OCI-LY1 (cell line): ENCODE results near the gene ARL15.

Experiments used
- H2AFZ ChIP-seq: fragments of 200-600 bp; sonication (generic), shearing (Covaris generic); 2 replicates; pipeline ENCODE4 v1.6.0; 2014; ENCODE audit warnings: antibody characterized with exemption, mild to moderate bottlenecking, low read length
- H3F3A ChIP-seq: fragments of 200-600 bp; sonication (generic), shearing (Covaris generic); 2 replicates; pipeline ENCODE4 v1.6.0; 2014; ENCODE audit warnings: mild to moderate bottlenecking, antibody characterized with exemption, low read length, moderate library complexity; ENCODE audit not compliant: insufficient read depth
- H3K27ac ChIP-seq: fragments of 200-600 bp; sonication (generic); 2 replicates; pipeline ENCODE4 v1.5.1; 2014; ENCODE audit warnings: low read length, mixed run types, mild to moderate bottlenecking, low read depth; ENCODE audit not compliant: poor library complexity, severe bottlenecking
- H3K27me3 ChIP-seq: fragments of 200-600 bp; sonication (generic); 2 replicates; pipeline ENCODE4 v1.6.0; 2014; ENCODE audit warnings: antibody characterized with exemption, mild to moderate bottlenecking, low read length, moderate library complexity; ENCODE audit not compliant: insufficient read depth
- H3K36me3 ChIP-seq: fragments of 200-600 bp; sonication (generic); 2 replicates; pipeline ENCODE4 v1.6.1; 2014; ENCODE audit warnings: mild to moderate bottlenecking, antibody characterized with exemption, low read length, moderate library complexity, mixed read lengths; ENCODE audit not compliant: insufficient read depth
- H3K4me1 ChIP-seq: fragments of 200-600 bp; sonication (generic); 2 replicates; pipeline ENCODE4 v1.5.1; 2014; ENCODE audit warnings: mild to moderate bottlenecking, low read length, moderate library complexity; ENCODE audit not compliant: insufficient read depth, severe bottlenecking
- H3K4me2 ChIP-seq: fragments of 200-600 bp; sonication (generic), shearing (Covaris generic); 2 replicates; pipeline ENCODE4 v1.6.1; 2014; ENCODE audit warnings: low read length
- H3K4me3 ChIP-seq: fragments of 200-600 bp; sonication (generic); 2 replicates; pipeline ENCODE4 v1.5.1; 2014; ENCODE audit warnings: low read length, low read depth, mild to moderate bottlenecking, mixed read lengths; ENCODE audit not compliant: poor library complexity, severe bottlenecking
- H3K79me2 ChIP-seq: fragments of 200-600 bp; shearing (Covaris generic); 2 replicates; pipeline ENCODE4 v1.6.1; 2016; ENCODE audit warnings: mixed run types, low read length, mixed read lengths; ENCODE audit not compliant: insufficient read depth
- H3K9ac ChIP-seq: fragments of 200-600 bp; sonication (generic), shearing (Covaris generic); 2 replicates; pipeline ENCODE4 v1.6.1; 2014; ENCODE audit warnings: mild to moderate bottlenecking, low read length, mixed read lengths
- H3K9me2 ChIP-seq: fragments of 200-600 bp; sonication (generic), shearing (Covaris generic); 2 replicates; pipeline ENCODE4 v1.6.1; 2014; ENCODE audit warnings: low read depth, mild to moderate bottlenecking, low read length, mixed read lengths
- H3K9me3 ChIP-seq: fragments of 200-600 bp; shearing (Covaris generic); 2 replicates; pipeline ENCODE4 v1.6.1; 2014; ENCODE audit warnings: low read length, mixed read lengths
- H4K20me1 ChIP-seq: fragments of 200-600 bp; sonication (generic), shearing (Covaris generic); 2 replicates; pipeline ENCODE4 v1.6.0; 2016; ENCODE audit warnings: mild to moderate bottlenecking, low read length; ENCODE audit not compliant: insufficient read depth
- EZH2 ChIP-seq: fragments of 200-600 bp; sonication (generic), shearing (Covaris generic); IDR thresholded peaks from 2 replicates; pipeline ENCODE4 v1.8.0; 2017; ENCODE audit warnings: borderline replicate concordance, mixed run types, mild to moderate bottlenecking, antibody characterized with exemption, low read length, moderate library complexity, mixed read lengths
- TF ChIP-seq, protein P1 (sequence below): fragments of 200-600 bp; sonication (generic), shearing (Covaris generic); IDR thresholded peaks from 2 replicates; pipeline ENCODE4 v1.5.1; 2017; ENCODE audit warnings: mild to moderate bottlenecking, antibody characterized with exemption, low read length, moderate library complexity, mixed read lengths

The ARL15 gene

DNA sequence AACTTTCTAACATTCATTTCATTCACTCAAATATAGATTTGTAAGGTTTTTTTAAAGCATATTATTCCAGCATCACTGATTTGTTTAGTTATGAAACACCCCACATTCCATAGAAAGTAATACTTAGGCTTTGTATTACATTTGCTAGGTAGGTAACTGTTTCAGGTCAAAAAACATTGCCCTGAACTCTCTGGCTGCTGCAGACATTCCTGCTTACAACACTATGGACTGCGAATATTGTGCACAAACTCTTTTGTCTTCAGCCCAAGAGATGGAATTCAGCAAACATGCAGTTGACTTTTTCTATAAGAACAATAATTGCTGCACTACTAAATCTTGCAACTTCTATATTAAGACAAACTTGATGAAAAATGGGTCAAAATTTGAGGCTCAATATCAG is 301.0 kb downstream of the ARL15 start:
- TF ChIP-seq, protein P1, sequence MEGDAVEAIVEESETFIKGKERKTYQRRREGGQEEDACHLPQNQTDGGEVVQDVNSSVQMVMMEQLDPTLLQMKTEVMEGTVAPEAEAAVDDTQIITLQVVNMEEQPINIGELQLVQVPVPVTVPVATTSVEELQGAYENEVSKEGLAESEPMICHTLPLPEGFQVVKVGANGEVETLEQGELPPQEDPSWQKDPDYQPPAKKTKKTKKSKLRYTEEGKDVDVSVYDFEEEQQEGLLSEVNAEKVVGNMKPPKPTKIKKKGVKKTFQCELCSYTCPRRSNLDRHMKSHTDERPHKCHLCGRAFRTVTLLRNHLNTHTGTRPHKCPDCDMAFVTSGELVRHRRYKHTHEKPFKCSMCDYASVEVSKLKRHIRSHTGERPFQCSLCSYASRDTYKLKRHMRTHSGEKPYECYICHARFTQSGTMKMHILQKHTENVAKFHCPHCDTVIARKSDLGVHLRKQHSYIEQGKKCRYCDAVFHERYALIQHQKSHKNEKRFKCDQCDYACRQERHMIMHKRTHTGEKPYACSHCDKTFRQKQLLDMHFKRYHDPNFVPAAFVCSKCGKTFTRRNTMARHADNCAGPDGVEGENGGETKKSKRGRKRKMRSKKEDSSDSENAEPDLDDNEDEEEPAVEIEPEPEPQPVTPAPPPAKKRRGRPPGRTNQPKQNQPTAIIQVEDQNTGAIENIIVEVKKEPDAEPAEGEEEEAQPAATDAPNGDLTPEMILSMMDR, result no peak
- no peaks in the 10 kb centered on the region for H4K20me1 ChIP-seq
- no peaks in the 10 kb centered on the region for H3K79me2 ChIP-seq
- no peaks in the 10 kb centered on the region for H3K27me3 ChIP-seq
- H3K9ac ChIP-seq, result no peak overlapping the region
- H3K27ac ChIP-seq, result no peak overlapping the region
- H3F3A ChIP-seq, result no peaks in the 10 kb centered on the region
- no peaks in the 10 kb centered on the region for H3K9me3 ChIP-seq
- H3K36me3 ChIP-seq, result peaks cover 28% of the 10 kb centered on the region
- H3K9me2 ChIP-seq, result no peaks in the 10 kb centered on the region
- H2AFZ ChIP-seq, result no peak overlapping the region
- H3K4me3 ChIP-seq, result no peak overlapping the region
- H3K4me1 ChIP-seq, result peaks cover 27% of the 10 kb centered on the region
- no peak overlapping the region for H3K4me2 ChIP-seq

DNA sequence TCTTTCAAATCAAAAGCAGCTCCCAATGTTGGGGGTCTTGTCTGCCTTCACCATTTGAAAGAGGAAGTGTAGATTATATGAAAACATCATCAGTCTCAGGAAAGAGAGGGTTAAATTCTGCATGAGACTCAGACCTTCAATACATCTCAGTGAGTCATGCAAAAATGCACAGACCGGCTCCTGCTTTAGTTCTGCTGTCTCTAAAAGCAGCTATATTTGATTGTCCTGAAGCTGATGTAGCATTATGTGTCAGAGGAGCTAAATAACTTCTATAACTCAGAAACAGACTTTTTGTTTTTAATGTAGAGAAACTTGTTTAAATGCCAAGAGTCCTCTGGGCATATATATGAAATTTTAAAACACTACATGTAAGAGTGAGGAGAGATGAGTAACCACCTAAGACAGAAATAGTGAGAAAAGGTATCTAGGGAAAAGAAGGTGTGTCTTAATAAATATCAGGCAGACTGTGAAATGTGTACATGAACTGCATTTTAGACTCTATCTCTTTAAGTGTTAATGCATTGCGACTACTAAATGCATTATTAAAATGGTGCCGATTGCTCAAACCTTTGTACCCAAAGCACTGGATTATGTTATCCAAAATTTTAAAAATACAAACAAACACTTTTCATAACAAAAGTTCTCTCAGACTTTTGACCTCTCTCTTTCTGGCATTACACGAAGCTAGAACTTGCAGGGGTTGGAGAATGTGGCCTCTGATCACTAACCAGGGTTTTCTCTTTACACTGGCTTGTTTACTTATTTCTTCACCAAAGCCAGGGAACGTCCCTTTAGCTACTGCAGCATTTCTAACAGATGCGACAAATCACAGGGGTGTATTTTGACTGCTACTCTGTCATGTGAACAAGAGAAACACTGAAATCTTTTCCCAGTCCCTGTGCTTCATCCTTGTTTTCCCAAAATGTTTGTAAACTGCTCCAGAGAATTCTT is 302.3 kb downstream of the ARL15 start:
- no peak for TF ChIP-seq EZH2
- TF ChIP-seq, protein P1, result no peak
- no peaks in the 10 kb centered on the region for H3K9me2 ChIP-seq
- no peak overlapping the region for H3K4me2 ChIP-seq
- peaks cover 15% of the 10 kb centered on the region; the same call in 1 of the 2 replicates for H3K36me3 ChIP-seq
- H3K4me1 ChIP-seq, result peaks cover 27% of the 10 kb centered on the region
- H3K27me3 ChIP-seq, result no peaks in the 10 kb centered on the region
- no peaks in the 10 kb centered on the region for H3K79me2 ChIP-seq
- no peak overlapping the region for H2AFZ ChIP-seq
- peak overlapping the region; percentile 7 for H3K27ac ChIP-seq
- H3K9ac ChIP-seq, result no peak overlapping the region
- no peaks in the 10 kb centered on the region for H3K9me3 ChIP-seq
- no peaks in the 10 kb centered on the region for H3F3A ChIP-seq
- H4K20me1 ChIP-seq, result no peaks in the 10 kb centered on the region
- no peak overlapping the region for H3K4me3 ChIP-seq

DNA sequence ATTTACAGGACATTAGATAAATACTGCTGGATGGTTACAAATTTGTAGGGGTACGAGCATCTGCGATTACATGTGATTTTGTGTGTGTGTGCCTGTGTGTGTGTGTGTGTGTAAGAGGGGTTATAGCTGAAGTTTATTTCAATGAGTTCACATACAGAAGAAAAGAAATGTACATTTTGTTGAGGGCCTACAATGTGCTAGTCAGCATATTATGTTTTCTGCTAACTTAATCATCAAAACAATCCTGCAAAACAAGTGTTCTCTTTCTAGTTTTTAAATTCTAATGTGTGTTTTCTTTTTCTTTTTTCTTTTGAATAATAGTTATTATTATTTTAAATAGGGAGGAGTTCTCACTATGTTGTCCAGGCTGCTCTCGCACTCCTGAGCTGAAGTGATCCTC is 305.7 kb downstream of the ARL15 start:
- H3K4me3 ChIP-seq, result no peak overlapping the region
- no peaks in the 10 kb centered on the region for H4K20me1 ChIP-seq
- no peaks in the 10 kb centered on the region for H3K27me3 ChIP-seq
- no peak overlapping the region for H3K9ac ChIP-seq
- H2AFZ ChIP-seq, result no peak overlapping the region
- no peaks in the 10 kb centered on the region for H3K9me2 ChIP-seq
- TF ChIP-seq EZH2, result no peak
- TF ChIP-seq, protein P1, result no peak
- H3F3A ChIP-seq, result no peaks in the 10 kb centered on the region
- peaks cover 20% of the 10 kb centered on the region; the same call in 1 of the 2 replicates for H3K36me3 ChIP-seq
- no peaks in the 10 kb centered on the region for H3K9me3 ChIP-seq
- H3K27ac ChIP-seq, result no peak overlapping the region
- peaks cover 3% of the 10 kb centered on the region; the same call in 1 of the 2 replicates for H3K79me2 ChIP-seq
- peaks cover 21% of the 10 kb centered on the region for H3K4me1 ChIP-seq
- no peak overlapping the region for H3K4me2 ChIP-seq
